SK-N-SH (cell line): ENCODE measurements around the gene GRIP2. TPM values are rescaled to one million over a fixed set of nuclear protein-coding genes. Genes with fewer than 3 reads are reported as not detected.

ENCODE experiments used
- CTCF ChIA-PET: fragments of 300-600, 350-600 bp; formaldehyde crosslinking; extraction: SDS; loops from one replicate; lab custom pipeline; 2021; lab: Yijun Ruan, JAX
- POLR2A ChIA-PET: fragments of 350-600 bp; sonication (Branson Sonifier 250); formaldehyde crosslinking; extraction: SDS; loops from one replicate; lab custom pipeline; 2020; ENCODE audit warnings: antibody characterized with exemption, inconsistent platforms; lab: Yijun Ruan, JAX
- DNase-seq: peaks from one replicate; pipeline ENCODE4 v3.0.0; 2012
- H2AFZ ChIP-seq: fragments of 200-600 bp; sonication (generic); 2 replicates; pipeline ENCODE4 v1.8.1; 2016; ENCODE audit warnings: antibody characterized with exemption, mild to moderate bottlenecking, low read depth
- H3F3A ChIP-seq: fragments of 200-600 bp; sonication (generic); replicated peaks from 2 replicates; pipeline ENCODE3; 2016; ENCODE audit warnings: antibody characterized with exemption, mild to moderate bottlenecking; ENCODE audit not compliant: insufficient read depth
- H3K27ac ChIP-seq, 2 experiments: fragments of 200-500 bp in 1 of 2; fragments of 200-600 bp in 1 of 2; sonication (Bioruptor generic) in 1 of 2; sonication (generic), shearing (Covaris generic) in 1 of 2; 2 replicates each; pipeline versions ENCODE4 v1.5.1 to v1.6.1; 2014 to 2016; ENCODE audit warnings: low read depth in 2 of 2, inconsistent platforms in 1 of 2, low read length in 1 of 2, mild to moderate bottlenecking in 1 of 2, mixed read lengths in 1 of 2
- H3K27me3 ChIP-seq: fragments of 200-600 bp; sonication (generic), shearing (Covaris generic); 2 replicates; pipeline ENCODE4 v1.6.1; 2016; ENCODE audit warnings: mixed run types; ENCODE audit not compliant: insufficient read depth
- H3K36me3 ChIP-seq, 2 experiments: fragments of 200-500 bp in 1 of 2; fragments of 200-600 bp in 1 of 2; sonication (Bioruptor generic) in 1 of 2; sonication (generic) in 1 of 2; replicated peaks in 1 of 2; 2 replicates each; pipeline versions ENCODE3 to v1.5.1; 2014 to 2016; ENCODE audit warnings: low read length in 1 of 2, mild to moderate bottlenecking in 1 of 2; ENCODE audit not compliant: insufficient read depth in 2 of 2, control insufficient read depth in 1 of 2
- H3K4me1 ChIP-seq, 2 experiments: fragments of 200-500 bp in 1 of 2; fragments of 200-600 bp in 1 of 2; sonication (Bioruptor generic) in 1 of 2; sonication (generic), shearing (Covaris generic) in 1 of 2; 2 replicates each; pipeline versions ENCODE4 v1.5.1 to v1.6.1; 2014 to 2016; ENCODE audit warnings: low read depth in 1 of 2, low read length in 1 of 2, mixed run types in 1 of 2; ENCODE audit not compliant: insufficient read depth in 2 of 2, control insufficient read depth in 1 of 2
- H3K4me2 ChIP-seq: fragments of 200-600 bp; sonication (generic), shearing (Covaris generic); 2 replicates; pipeline ENCODE4 v1.6.1; 2017; ENCODE audit warnings: mixed run types
- H3K4me3 ChIP-seq, 2 experiments: fragments of 200-500 bp in 1 of 2; fragments of 200-600 bp in 1 of 2; sonication (Bioruptor generic) in 1 of 2; sonication (generic), shearing (Covaris generic) in 1 of 2; 2 replicates each; pipeline versions ENCODE4 v1.5.1 to v1.8.1; 2014 to 2016; ENCODE audit warnings: low read depth in 2 of 2, inconsistent platforms in 1 of 2, low read length in 1 of 2, mild to moderate bottlenecking in 1 of 2, mixed read lengths in 1 of 2, moderate library complexity in 1 of 2
- H3K79me2 ChIP-seq: fragments of 200-600 bp; sonication (generic); 2 replicates; pipeline ENCODE4 v1.8.1; 2017; ENCODE audit warnings: mild to moderate bottlenecking; ENCODE audit not compliant: insufficient read depth
- H3K9ac ChIP-seq: fragments of 200-600 bp; sonication (generic); 2 replicates; pipeline ENCODE4 v1.6.1; 2017; ENCODE audit warnings: mixed run types
- H3K9me2 ChIP-seq: fragments of 200-600 bp; sonication (generic); 2 replicates; pipeline ENCODE4 v1.6.1; 2017; ENCODE audit warnings: mixed run types
- H3K9me3 ChIP-seq: fragments of 200-600 bp; sonication (generic); 2 replicates; pipeline ENCODE4 v1.6.1; 2017; ENCODE audit warnings: mixed run types, mild to moderate bottlenecking, moderate library complexity
- H4K20me1 ChIP-seq: fragments of 200-600 bp; sonication (generic); 2 replicates; pipeline ENCODE4 v1.6.1; 2017; ENCODE audit warnings: mild to moderate bottlenecking, mixed run types; ENCODE audit not compliant: insufficient read depth
- CHD2 ChIP-seq: fragments of 150-350 bp; IDR thresholded peaks from 2 replicates; pipeline ENCODE4 v1.6.1; 2018; ENCODE audit warnings: low read length; ENCODE audit not compliant: partially characterized antibody
- EP300 ChIP-seq, 2 experiments: IDR thresholded peaks; 2 replicates each; pipeline versions ENCODE4 v1.4.0 to v1.6.1; 2012; ENCODE audit warnings: borderline replicate concordance in 1 of 2, low read depth in 1 of 2, low read length in 1 of 2
- EZH2phosphoT487 ChIP-seq: fragments of 200-600 bp; sonication (generic); IDR thresholded peaks from 2 replicates; pipeline ENCODE4 v1.6.1; 2017; ENCODE audit warnings: low read depth, mixed run types, mild to moderate bottlenecking, antibody characterized with exemption, moderate library complexity, borderline replicate concordance
- FOXJ3 ChIP-seq: sonication (generic); formaldehyde crosslinking; IDR thresholded peaks from 2 replicates; pipeline ENCODE4 v1.5.1; 2020; ENCODE audit warnings: mild to moderate bottlenecking, missing genetic modification reagents
- FOXM1 ChIP-seq: IDR thresholded peaks from 2 replicates; pipeline ENCODE4 v1.4.0; 2012; ENCODE audit warnings: low read depth, mild to moderate bottlenecking
- GABPA ChIP-seq: IDR thresholded peaks from 2 replicates; pipeline ENCODE4 v1.4.0; 2012; ENCODE audit warnings: low read depth, mild to moderate bottlenecking
- GATA2 ChIP-seq: sonication (generic); formaldehyde crosslinking; IDR thresholded peaks from 2 replicates; pipeline ENCODE4 v1.5.0; 2020; ENCODE audit warnings: mild to moderate bottlenecking, missing genetic modification reagents
- MAX ChIP-seq: IDR thresholded peaks from 2 replicates; pipeline ENCODE4 v1.4.0; 2012; ENCODE audit warnings: low read depth
- MXI1 ChIP-seq: IDR thresholded peaks from 2 replicates; pipeline ENCODE4 v1.6.1; 2012; ENCODE audit warnings: mild to moderate bottlenecking, low read depth, low read length, improper control_type of control experiment
- NFIC ChIP-seq: IDR thresholded peaks from 2 replicates; pipeline ENCODE4 v1.4.0; 2012; ENCODE audit warnings: borderline replicate concordance
- RAD21 ChIP-seq: IDR thresholded peaks from 2 replicates; pipeline ENCODE4 v1.6.1; 2012; ENCODE audit warnings: mild to moderate bottlenecking, low read length
- RFX5 ChIP-seq: IDR thresholded peaks from 2 replicates; pipeline ENCODE4 v1.6.1; 2012; ENCODE audit warnings: mild to moderate bottlenecking, improper control_type of control experiment, low read length
- RXRA ChIP-seq: IDR thresholded peaks from 2 replicates; pipeline ENCODE4 v1.4.0; 2012; ENCODE audit warnings: low read depth, mild to moderate bottlenecking, borderline replicate concordance
- SMC3 ChIP-seq: IDR thresholded peaks from 2 replicates; pipeline ENCODE4 v1.6.1; 2012; ENCODE audit warnings: low read depth, low read length, improper control_type of control experiment
- TCF12 ChIP-seq: IDR thresholded peaks from 2 replicates; pipeline ENCODE4 v1.4.0; 2012
- YY1 ChIP-seq: IDR thresholded peaks from 2 replicates; pipeline ENCODE4 v1.4.0; 2012; ENCODE audit warnings: low read depth, mild to moderate bottlenecking
- ZBTB33 ChIP-seq: IDR thresholded peaks from 2 replicates; pipeline ENCODE4 v1.4.0; 2012; ENCODE audit warnings: low read depth, borderline replicate concordance
- WGBS: methylation state at CpG from one replicate; pipeline ENCODE4 v1.1.6; 2017; ENCODE audit warnings: low lambda C conversion rate; 5-methylcytosine and 5-hydroxymethylcytosine counted together
- polyA plus RNA-seq, 3 experiments: library from polyadenylated mRNA; depleted of rRNA; stranded (reverse); fragments of >200 nt; gene quantifications; 2 replicates each; pipeline ENCODE4 v1.2.3, GENCODE V29; 2012
- TF ChIP-seq, protein P1 (sequence below): fragments of 150-350 bp; IDR thresholded peaks from 2 replicates; pipeline ENCODE4 v1.6.1; 2016; ENCODE audit warnings: mild to moderate bottlenecking, low read depth, low read length
- TF ChIP-seq, protein P2 (sequence below): IDR thresholded peaks from 2 replicates; pipeline ENCODE4 v1.6.1; 2012; ENCODE audit warnings: mild to moderate bottlenecking, low read depth, low read length, moderate library complexity
- TF ChIP-seq, protein P3 (sequence below): fragments of 200-600 bp; sonication (generic); IDR thresholded peaks from 2 replicates; pipeline ENCODE4 v1.6.1; 2017; ENCODE audit warnings: antibody characterized with exemption, mild to moderate bottlenecking, moderate library complexity

The GRIP2 gene
- polyA plus RNA-seq, 1 of the 3 experiments (the other 2 are of a cell fraction): 0.15 TPM

DNA sequence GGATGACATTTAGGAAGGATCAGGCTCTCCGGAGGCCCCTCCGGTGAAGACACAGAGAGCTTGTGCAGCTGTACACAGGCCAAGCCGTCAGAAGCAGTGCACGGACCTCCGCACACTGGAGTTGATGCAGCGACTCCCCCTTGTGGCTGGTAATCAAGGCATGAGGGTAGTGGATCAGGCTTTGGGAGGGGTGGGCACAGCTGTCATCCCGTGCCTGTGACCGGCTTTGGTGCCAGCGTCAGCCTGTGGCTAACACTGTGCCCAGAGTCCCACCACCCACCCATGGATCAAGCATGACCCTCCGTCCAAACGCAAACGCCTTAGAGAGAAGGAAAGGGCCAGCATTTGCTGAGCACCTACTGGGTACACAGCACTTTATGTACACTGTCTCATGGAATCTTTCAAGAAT lies 8.2 kb upstream of the GRIP2 start:
- ChIA-PET CTCF (interaction anchor here (0.6 to 8.5 kb wide), 29 partner anchors 9 to 373 kb away, joined by 3 to 183 read pairs (median 3); partner anchors contain the start of genes CCDC174 and GRIP2), POLR2A (interaction anchor here (1.0 kb wide), 1 partner anchor 36 kb away, joined by 3 read pairs; no protein-coding TSS in a partner anchor)

DNA sequence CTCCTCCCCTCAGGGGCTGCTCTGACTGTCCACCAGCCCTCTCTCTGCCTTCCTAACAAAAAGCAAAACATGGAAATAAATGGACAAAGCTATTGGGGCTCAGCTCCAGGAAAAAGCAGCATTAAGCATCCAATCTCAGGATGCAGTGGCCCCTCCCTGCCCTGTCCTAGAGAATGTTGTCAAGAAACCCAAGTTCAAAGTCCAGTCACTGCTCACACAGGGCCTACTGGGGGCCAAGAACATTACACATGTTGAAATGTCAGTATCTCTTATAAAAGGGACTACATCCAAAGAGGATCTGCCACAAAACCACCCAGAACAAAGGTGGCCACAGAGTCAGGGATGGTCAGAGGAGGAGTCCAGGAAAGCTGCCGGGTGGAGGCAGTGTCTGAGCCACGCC lies 7.6 kb upstream of the GRIP2 start:
- ChIA-PET POLR2A (interaction anchor here (1.0 kb wide), 1 partner anchor 35 kb away, joined by 3 read pairs; no protein-coding TSS in a partner anchor), CTCF (interaction anchor here (0.7 to 8.5 kb wide), 26 partner anchors 10 to 373 kb away, joined by 3 to 183 read pairs (median 3); partner anchors contain the start of gene GRIP2)
- Histone ChIP-seq H3K9me2 (no peaks in the 10 kb centered on the region), H3F3A (no peaks in the 10 kb centered on the region), H3K27ac (no peak overlapping the region), H3K4me2 (no peak overlapping the region), H3K9ac (no peak overlapping the region), H2AFZ (no peak overlapping the region), H3K4me3 (no peak overlapping the region), H3K36me3 (no peaks in the 10 kb centered on the region), H3K27me3 (no peaks in the 10 kb centered on the region; the same call in 1 of the 2 replicates), H4K20me1 (no peaks in the 10 kb centered on the region), H3K9me3 (no peaks in the 10 kb centered on the region), H3K79me2 (no peaks in the 10 kb centered on the region), H3K4me1 (peaks cover 0 to 20% of the 10 kb centered on the region in 2 experiments; a peak in 1 of 4 replicates)
- WGBS: 71% methylated on average over 2 of the region's 2 CpGs
- DNase-seq: no peak
- TF ChIP-seq, protein P1, sequence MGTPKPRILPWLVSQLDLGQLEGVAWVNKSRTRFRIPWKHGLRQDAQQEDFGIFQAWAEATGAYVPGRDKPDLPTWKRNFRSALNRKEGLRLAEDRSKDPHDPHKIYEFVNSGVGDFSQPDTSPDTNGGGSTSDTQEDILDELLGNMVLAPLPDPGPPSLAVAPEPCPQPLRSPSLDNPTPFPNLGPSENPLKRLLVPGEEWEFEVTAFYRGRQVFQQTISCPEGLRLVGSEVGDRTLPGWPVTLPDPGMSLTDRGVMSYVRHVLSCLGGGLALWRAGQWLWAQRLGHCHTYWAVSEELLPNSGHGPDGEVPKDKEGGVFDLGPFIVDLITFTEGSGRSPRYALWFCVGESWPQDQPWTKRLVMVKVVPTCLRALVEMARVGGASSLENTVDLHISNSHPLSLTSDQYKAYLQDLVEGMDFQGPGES: no peak
- TF ChIP-seq FOXM1 (no peak), RFX5 (no peak), GABPA (no peak), RXRA (no peak), FOXJ3 (CRISPR knock-in tag) (no peak), EP300 (IDR thresholded peaks at IDR 0.05; ENCODE audit: borderline replicate concordance in 1 of 2, low read depth in 1 of 2, low read length in 1 of 2) (no peak), ZBTB33 (no peak), RAD21 (no peak), NFIC (no peak)
- TF ChIP-seq, protein P2, sequence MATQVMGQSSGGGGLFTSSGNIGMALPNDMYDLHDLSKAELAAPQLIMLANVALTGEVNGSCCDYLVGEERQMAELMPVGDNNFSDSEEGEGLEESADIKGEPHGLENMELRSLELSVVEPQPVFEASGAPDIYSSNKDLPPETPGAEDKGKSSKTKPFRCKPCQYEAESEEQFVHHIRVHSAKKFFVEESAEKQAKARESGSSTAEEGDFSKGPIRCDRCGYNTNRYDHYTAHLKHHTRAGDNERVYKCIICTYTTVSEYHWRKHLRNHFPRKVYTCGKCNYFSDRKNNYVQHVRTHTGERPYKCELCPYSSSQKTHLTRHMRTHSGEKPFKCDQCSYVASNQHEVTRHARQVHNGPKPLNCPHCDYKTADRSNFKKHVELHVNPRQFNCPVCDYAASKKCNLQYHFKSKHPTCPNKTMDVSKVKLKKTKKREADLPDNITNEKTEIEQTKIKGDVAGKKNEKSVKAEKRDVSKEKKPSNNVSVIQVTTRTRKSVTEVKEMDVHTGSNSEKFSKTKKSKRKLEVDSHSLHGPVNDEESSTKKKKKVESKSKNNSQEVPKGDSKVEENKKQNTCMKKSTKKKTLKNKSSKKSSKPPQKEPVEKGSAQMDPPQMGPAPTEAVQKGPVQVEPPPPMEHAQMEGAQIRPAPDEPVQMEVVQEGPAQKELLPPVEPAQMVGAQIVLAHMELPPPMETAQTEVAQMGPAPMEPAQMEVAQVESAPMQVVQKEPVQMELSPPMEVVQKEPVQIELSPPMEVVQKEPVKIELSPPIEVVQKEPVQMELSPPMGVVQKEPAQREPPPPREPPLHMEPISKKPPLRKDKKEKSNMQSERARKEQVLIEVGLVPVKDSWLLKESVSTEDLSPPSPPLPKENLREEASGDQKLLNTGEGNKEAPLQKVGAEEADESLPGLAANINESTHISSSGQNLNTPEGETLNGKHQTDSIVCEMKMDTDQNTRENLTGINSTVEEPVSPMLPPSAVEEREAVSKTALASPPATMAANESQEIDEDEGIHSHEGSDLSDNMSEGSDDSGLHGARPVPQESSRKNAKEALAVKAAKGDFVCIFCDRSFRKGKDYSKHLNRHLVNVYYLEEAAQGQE: no peak

More for the DNA sequence above, 8.2 kb upstream of the GRIP2 start:
- WGBS: 13% methylated on average over 9 of the region's 12 CpGs
- H3K27ac ChIP-seq: no peak overlapping the region
- peaks cover 0 to 18% of the 10 kb centered on the region in 2 experiments; a peak in 1 of 4 replicates for H3K4me1 ChIP-seq
- H4K20me1 ChIP-seq: no peaks in the 10 kb centered on the region
- no peak overlapping the region for H2AFZ ChIP-seq
- DNase-seq: peak; percentile 89
- no peaks in the 10 kb centered on the region for H3K9me2 ChIP-seq
- no peaks in the 10 kb centered on the region; the same call in 1 of the 2 replicates for H3K27me3 ChIP-seq
- H3K4me3 ChIP-seq: no peak overlapping the region
- TF ChIP-seq YY1 (no peak), TCF12 (no peak), CHD2 (peak; percentile 35), MXI1 (peak; percentile 52; the same call in 1 of the 2 replicates), MAX (no peak), EZH2phosphoT487 (no peak), RAD21 (peak; percentile 85), SMC3 (peak; percentile 88), GATA2 (CRISPR knock-in tag) (no peak)
- TF ChIP-seq, protein P3, sequence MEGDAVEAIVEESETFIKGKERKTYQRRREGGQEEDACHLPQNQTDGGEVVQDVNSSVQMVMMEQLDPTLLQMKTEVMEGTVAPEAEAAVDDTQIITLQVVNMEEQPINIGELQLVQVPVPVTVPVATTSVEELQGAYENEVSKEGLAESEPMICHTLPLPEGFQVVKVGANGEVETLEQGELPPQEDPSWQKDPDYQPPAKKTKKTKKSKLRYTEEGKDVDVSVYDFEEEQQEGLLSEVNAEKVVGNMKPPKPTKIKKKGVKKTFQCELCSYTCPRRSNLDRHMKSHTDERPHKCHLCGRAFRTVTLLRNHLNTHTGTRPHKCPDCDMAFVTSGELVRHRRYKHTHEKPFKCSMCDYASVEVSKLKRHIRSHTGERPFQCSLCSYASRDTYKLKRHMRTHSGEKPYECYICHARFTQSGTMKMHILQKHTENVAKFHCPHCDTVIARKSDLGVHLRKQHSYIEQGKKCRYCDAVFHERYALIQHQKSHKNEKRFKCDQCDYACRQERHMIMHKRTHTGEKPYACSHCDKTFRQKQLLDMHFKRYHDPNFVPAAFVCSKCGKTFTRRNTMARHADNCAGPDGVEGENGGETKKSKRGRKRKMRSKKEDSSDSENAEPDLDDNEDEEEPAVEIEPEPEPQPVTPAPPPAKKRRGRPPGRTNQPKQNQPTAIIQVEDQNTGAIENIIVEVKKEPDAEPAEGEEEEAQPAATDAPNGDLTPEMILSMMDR: peak; percentile 66
- TF ChIP-seq, all 33 proteins: peak for 5
- Histone ChIP-seq H3K36me3 (no peaks in the 10 kb centered on the region), H3K79me2 (no peaks in the 10 kb centered on the region), H3K9ac (no peak overlapping the region), H3K9me3 (no peaks in the 10 kb centered on the region), H3F3A (no peaks in the 10 kb centered on the region), H3K4me2 (no peak overlapping the region)
